Amniotic epithelial cell (primary cell): Measurements from ENCODE around the gene WNT3A.

Experiments
- DNase-seq: peaks from one replicate; pipeline ENCODE4 v3.0.0-alpha.2; 2010; ENCODE audit warnings: low read depth

The WNT3A gene

DNA sequence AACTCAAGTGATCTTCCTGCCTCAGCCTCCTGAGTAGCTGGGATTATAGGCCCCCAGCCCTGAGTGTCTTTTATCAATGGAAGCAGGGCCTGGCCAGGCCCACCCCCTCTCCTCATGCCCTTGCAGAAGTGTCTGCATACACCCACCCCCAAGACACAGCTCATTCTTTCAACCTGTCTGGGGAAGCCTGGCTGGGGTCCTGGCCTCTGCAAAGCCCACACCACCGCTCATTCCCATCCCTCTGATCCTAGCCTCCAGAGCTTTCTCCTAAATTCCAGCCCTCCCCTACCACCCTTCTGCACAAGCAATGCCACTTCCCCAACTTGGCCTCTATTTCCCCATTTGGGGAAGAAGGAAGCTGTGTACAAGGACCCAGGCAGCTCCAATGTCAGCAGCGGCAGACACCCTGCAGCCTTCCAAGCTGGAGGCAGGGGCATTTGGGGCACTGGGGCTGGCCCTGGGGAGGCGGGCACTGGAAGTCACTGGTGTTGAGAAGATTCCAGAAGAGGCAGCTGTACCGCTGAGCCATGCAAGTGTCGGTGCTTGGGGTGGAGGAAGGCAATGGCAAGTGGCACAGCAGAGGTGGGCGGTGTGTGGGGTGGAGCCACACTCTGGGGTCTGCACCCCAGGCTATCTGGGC is 42.0 kb downstream of the WNT3A start:
- no peak for DNase-seq

DNA sequence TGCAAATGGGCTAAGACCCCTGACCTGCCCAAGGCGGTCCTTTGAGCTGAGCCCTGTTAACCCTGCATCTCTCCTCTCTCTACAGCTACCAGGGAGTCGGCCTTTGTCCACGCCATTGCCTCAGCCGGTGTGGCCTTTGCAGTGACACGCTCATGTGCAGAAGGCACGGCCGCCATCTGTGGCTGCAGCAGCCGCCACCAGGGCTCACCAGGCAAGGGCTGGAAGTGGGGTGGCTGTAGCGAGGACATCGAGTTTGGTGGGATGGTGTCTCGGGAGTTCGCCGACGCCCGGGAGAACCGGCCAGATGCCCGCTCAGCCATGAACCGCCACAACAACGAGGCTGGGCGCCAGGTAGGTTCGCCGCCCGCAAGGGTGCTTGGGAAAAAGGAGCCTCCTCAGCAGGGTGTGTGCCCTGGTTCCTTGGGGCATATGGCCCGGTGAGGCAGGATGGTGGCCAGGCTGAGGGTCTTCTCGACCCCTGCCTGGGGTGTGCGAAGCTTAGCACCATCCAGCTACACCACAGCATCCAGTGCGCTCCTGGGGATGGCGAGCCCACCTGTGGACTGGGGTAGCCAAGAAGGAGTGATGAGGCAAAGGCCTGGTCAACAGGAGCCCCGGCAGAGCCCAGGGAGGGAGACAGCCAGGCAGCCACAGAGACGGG is 43.9 kb downstream of the WNT3A start:
- DNase-seq: no peak

DNA sequence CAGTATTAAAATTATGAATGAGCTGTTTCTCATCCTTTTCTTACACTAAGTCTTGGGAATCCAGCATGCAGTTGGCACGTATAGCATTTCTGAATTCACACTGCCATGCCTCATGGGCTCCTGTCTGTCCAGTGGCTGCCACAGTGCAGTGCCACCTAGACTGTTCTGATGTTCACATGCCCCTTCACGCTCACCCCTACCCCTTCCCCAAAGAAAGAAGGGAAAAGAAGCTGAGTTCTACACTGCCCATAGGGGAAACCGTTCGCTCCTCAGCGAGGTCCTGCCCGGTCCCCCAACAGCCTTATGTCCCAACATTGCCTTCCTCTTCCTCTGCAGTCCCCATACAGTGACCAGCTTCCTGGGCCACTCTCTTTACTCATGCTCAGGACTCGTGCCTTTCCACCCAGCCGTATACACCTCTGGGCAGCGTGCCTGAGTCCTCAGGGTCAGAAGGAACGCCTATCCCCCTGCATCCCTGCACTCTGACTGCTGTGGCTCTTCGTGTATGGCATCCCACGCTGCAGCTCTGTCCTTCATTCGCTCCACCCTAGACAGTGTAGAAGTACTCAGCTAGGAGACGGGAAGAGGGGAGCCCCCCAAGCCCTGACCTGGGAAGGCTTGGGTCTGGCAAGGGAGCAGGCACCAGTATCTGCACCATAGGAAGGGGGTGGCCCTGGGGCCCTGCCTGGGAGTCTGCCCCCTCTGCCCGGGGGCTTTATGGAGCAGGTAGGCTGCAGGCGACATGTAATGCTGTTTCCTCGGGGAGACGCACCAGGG is 51.6 kb downstream of the WNT3A start:
- no peak for DNase-seq

DNA sequence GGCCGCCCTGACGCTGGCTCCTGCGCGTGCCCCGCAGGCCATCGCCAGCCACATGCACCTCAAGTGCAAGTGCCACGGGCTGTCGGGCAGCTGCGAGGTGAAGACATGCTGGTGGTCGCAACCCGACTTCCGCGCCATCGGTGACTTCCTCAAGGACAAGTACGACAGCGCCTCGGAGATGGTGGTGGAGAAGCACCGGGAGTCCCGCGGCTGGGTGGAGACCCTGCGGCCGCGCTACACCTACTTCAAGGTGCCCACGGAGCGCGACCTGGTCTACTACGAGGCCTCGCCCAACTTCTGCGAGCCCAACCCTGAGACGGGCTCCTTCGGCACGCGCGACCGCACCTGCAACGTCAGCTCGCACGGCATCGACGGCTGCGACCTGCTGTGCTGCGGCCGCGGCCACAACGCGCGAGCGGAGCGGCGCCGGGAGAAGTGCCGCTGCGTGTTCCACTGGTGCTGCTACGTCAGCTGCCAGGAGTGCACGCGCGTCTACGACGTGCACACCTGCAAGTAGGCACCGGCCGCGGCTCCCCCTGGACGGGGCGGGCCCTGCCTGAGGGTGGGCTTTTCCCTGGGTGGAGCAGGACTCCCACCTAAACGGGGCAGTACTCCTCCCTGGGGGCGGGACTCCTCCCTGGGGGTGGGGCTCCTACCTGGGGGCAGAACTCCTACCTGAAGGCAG is 52.3 kb downstream of the WNT3A start:
- no peak for DNase-seq

DNA sequence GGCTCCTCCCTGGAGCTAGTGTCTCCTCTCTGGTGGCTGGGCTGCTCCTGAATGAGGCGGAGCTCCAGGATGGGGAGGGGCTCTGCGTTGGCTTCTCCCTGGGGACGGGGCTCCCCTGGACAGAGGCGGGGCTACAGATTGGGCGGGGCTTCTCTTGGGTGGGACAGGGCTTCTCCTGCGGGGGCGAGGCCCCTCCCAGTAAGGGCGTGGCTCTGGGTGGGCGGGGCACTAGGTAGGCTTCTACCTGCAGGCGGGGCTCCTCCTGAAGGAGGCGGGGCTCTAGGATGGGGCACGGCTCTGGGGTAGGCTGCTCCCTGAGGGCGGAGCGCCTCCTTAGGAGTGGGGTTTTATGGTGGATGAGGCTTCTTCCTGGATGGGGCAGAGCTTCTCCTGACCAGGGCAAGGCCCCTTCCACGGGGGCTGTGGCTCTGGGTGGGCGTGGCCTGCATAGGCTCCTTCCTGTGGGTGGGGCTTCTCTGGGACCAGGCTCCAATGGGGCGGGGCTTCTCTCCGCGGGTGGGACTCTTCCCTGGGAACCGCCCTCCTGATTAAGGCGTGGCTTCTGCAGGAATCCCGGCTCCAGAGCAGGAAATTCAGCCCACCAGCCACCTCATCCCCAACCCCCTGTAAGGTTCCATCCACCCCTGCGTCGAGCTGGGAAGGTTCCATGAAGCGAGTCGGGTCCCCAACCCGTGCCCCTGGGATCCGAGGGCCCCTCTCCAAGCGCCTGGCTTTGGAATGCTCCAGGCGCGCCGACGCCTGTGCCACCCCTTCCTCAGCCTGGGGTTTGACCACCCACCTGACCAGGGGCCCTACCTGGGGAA is 53.0 kb downstream of the WNT3A start:
- DNase-seq: no peak

DNA sequence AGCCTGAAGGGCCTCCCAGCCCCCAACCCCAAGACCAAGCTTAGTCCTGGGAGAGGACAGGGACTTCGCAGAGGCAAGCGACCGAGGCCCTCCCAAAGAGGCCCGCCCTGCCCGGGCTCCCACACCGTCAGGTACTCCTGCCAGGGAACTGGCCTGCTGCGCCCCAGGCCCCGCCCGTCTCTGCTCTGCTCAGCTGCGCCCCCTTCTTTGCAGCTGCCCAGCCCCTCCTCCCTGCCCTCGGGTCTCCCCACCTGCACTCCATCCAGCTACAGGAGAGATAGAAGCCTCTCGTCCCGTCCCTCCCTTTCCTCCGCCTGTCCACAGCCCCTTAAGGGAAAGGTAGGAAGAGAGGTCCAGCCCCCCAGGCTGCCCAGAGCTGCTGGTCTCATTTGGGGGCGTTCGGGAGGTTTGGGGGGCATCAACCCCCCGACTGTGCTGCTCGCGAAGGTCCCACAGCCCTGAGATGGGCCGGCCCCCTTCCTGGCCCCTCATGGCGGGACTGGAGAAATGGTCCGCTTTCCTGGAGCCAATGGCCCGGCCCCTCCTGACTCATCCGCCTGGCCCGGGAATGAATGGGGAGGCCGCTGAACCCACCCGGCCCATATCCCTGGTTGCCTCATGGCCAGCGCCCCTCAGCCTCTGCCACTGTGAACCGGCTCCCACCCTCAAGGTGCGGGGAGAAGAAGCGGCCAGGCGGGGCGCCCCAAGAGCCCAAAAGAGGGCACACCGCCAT is 53.8 kb downstream of the WNT3A start:
- no peak for DNase-seq

DNA sequence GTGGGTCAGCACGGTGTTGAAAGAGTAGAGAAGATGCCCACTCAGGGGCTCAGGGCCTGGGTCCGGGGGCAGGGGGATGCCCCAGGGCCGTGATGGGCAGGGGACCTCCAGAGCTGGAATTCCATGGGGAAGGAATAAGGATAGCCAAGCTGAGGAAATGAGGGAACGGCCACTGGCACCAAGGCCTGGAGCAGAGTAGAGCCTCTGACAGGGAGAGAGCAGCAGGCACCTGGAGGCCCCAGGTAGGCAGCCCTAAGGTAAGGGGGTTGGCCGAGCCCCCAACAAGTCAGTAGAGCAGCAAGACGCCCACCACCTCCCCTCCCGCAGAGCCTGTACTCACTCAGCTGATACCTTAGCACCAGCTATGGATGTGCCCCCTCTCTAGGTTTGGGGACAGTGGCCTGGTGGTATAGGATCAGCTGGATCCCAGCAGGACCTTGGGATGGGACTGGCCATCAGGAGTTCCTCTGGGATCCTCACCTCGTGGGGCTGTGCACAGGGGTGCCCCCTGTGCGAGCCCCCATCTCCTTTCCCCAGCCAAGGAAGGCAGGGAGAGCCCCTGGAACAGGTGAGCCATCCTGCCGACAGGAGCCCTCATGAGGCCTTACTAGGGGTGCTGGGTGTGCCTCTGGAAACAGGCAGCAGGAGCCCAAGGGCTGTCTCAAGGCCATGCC is 54.8 kb downstream of the WNT3A start:
- DNase-seq: no peak

DNA sequence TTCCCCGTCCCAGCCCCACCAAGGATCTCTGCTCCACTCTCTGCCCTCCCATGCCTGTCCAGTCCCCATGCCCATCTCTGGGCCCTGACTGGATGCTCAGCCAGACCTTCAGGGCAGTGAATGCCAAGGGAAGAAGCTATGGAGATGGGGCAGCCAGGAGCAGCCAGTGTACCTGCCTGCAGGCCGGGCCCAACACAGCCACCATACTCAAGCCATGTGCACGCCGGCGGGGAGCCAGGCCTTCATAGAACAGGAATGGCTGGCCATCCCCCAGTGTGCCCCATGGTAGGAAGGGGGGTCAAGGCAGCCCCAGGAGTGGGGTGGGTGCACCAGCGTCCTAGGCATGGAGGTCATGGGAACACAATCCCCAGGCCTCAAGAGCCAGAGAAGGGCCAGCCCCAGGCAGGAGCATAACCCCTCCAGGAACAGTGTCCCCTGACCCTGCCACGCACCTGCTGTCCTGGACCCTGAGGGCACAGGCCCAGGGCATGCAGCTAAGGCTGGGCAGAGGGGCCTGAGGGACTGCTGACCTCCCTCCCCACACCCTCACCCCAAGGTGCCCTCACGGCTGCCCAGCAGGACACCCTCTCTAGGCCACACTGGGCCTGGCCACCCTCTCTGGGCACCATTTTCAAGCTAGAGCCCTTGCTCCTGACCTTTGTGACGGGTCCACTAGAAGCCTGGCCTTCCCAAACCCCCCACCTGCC is 55.4 kb downstream of the WNT3A start:
- DNase-seq: no peak

DNA sequence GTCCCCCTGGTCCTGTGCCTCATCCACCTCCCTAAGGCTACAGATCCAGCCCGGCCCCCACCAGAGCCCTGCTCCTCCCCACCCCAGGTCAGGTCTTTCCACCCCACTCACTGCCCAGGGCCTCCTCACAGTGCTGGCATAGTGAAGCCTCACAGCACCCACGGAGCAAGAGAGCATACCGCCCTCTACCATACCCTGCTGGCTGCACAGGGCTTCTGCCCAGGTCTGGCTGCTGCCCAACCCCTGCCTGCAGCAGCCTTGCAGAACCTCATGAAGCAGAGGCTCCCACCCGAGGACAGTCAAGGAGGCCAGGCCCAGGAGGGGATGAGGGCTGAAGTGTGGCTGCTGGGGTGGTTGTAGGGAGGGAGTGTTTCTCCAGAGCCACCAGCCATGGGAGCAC is 56.0 kb downstream of the WNT3A start:
- no peak for DNase-seq

DNA sequence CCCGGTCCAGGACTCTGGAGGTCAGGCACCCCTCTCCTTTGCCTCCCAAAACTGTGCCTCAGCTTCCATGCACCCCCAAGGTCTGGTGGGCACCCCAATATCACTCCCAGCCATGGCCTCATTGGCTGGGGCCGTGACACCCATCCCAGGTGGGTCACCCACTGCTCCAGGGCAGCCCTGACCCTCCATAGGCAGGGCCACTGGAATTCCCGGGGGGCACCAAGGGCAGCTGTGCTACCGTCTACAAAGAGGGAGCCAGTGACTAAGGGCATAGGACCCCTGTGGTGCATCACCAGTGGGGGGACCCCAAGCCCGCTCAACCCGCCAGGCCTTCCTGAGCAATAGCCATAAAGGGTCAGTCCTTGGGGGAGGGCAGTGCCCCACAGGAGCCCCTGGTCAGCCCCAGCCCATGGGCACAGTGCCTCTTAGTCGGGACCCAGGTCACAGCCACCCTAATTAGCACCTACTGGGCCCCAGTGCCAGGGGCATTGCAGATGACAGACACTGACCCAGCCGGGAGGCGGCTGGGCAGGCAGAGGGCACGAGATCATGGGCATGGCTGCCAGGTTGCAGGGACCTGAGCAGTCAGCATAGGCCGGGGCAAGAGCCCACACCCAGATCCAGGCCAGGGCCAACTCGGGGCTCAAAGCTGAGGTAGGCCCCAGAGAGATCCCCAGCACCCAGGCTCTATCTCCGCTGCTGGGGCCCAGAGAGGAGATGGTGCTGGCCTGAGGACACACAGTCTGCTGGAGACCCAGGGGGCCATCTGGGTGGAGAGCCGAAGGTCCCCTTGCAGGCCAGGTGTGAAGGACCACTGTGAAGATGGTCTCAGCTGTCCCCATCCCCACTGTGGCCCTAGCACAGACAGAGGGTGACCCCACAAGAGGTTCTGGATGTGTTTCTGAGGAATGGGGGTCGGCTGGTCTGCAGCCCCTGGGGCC is 56.7 kb downstream of the WNT3A start:
- DNase-seq: no peak

DNA sequence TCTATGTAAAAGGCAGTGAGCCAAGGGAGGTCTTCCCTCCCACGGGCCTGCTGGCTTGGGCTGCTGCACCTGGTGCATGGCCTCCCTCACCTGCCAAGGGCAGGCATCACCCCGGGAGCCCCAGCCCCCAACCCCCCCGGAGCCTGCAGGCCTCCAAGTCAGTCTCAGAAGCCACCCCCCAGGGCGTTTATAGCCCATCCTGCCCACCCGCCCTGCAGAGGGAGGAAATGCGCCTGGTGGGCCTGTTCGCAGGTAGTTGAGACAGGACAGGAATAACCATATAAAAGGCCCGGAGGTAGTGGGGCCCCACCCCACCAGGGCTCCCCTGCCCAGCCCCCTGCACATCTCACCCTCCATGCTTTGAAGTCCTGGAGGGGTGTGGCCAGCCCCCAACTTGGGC is 57.5 kb downstream of the WNT3A start:
- no peak for DNase-seq

DNA sequence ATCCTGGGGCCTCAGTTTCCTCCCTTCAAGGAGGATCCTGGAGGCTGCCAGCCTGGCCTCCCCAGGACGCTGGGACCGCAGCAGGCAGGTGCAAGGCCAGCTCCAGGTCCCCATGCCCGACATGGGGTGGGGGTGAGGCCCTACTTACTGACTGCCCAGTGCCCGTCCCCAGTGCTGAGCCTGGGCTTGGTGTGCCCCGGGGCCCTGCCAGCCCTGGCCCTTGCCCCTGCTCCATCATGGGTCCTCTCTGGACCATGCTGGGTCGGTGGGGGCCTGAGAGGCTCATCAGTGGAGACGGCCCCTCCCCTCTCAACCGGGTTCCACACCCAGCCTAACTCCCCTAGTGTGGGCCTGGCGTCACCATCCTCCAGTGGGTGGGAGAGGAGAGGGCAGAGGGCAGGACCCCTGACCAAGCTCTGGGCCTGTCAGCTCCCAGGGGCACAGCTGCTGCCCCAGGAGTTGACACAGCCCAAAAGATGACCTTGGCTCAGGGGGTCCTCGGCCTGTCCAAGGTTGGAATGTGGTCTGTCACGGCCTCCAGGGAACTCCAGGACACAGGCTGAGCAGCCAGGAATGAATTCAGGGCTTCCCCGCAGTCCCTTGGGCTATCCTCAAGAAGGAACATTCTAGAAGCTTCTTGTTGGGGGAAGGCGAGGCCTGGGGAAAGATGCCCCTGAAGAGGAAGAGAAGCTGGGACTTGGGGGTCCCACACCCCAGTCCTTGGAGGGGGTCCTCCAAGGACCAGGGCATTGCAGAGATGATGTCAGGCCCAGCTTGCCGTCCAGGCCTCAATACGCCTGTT is 58.1 kb downstream of the WNT3A start:
- DNase-seq: no peak

DNA sequence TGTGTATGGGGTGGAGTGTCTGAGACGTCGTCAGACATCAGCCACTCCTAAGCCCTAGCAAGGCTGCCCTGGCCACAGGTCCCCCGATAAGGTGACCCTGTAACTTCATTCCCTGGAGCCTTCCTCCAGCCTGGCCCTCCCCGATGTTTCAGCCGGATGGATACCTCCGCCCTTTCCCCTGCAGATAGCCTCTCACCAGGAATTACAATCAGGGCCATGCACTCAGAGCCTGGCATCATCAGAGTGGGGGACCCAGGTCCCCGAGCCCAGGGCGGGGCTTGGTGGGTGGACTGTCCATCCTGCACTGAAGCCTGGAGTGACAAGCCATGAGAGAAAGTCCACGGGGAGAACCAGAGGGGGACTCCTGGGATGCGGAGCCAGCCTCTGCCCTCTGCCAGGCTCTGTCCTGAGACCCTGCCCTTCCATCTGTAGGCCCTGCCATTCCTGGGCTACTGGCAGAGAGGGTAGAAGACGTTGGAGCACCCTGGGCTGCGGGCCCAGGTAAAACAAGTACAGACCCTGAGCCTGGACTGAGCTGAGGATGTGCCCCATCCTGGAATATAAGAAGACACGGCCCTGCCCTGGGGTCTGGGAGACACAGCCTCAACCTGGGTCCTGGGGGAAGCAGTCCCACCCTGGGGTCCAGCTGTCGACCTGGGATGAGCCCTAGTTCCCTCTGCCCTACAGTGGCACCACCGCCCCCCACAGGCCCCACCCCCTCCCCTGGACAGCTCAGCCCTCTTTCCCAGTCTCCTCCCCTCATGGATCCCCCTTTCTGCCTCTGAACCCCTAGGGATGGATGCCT is 58.9 kb downstream of the WNT3A start:
- DNase-seq: no peak

DNA sequence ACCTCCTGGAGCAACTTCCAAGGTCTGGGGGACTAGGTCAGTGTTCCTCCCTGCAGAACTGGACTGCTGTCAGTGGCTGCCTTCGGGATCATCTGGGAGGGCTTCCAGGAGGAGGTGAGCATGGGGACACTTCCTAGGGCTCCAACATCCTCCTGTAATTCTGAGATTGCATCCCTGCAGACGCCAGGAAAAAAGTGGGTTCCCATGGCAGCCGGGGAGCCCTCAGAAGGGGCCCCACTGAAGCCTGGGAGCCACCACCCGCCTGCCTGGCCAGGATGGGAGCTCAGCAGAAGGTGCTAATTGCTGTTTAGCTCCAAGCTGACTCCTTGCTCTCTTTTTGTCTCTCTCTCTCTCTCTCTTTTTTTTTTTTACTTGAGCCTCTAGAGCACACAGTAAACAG is 59.6 kb downstream of the WNT3A start:
- DNase-seq: no peak

DNA sequence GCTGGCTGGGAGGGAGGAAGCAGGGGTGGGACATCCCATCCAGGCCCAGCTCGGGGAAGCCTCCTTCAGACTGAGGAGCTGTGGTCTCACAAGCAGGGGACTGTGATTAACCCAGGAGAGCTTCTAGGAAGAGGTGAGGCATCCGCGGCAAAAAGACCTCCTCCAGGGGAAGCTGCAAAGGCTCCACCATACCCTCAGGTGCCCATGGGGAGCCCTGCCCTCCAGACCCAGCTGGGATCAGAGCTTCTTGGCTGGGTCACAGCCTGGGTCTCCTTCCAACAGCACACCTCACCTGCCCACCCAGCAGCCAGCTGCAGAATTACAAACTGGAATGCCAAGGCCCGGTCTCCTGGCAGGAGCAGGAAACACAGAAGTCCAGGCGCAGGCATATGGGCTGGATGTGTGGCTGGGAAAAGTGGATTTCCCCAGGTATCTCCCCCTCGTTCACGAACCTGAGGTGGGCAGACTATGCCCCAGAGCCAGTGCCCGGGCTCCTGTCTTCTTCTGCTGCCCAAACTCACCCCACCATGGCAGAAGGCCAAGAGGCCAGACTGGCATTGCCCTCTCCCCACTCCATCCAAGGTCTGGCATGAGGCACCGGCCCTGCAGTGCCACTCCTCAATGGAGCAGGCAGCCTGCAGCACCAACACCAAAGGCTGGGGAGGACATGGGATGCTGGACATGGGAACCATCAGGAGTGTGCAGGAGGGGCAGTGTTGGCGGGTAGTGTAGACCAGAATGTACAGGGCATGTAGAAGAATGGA is 60.3 kb downstream of the WNT3A start:
- DNase-seq: no peak

DNA sequence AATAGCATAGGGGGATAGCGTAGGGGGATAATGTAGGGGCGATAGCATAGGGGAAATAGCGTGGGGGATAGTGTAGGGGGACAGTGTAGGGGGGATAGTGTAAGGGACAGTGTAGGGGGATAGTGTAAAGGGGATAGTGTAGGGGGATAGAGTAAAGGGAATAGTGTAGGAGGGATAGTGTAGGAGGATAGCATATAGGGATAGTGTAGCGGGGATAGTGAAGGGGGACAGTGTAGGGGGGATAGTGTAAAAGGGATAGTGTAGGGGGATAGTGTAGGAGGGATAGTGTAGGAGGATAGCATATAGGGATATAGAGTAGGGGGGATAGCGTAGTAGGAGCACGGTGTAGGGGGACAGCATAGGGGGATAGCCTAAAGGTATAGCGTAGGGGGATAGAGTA is 61.6 kb downstream of the WNT3A start:
- DNase-seq: no peak
